Stimulated activated CD4-positive, alpha-beta T cell treated with anti-CD3 and anti-CD28 coated beads, TNF-alpha, amount 100 ng/mL, for 4 hours (primary cell): ENCODE measurements around the gene SH3TC1.

Experiments
- DNase-seq, 3 experiments: peaks; one replicate each; pipeline ENCODE4 v3.0.0-alpha.2; 2020; ENCODE audit warnings: low read depth in 3 of 3

SH3TC1 gene

GRCh38 chr4:8229331-8229975 is 30.4 kb downstream of the SH3TC1 start:
- DNase-seq, result peak in 2 of 3 experiments; percentile 21 to 22

GRCh38 chr4:8230033-8230432 is 30.9 kb downstream of the SH3TC1 start:
- DNase-seq, result no peak

- DNase-seq, result no peak
These were observed 31.8 kb downstream of the SH3TC1 start for GRCh38 chr4:8230891-8231290.

GRCh38 chr4:8231551-8232049 is 32.5 kb downstream of the SH3TC1 start:
- no peak for DNase-seq

GRCh38 chr4:8232748-8233147 is 33.7 kb downstream of the SH3TC1 start:
- DNase-seq, result no peak

GRCh38 chr4:8233672-8234484 is 34.8 kb downstream of the SH3TC1 start:
- no peak for DNase-seq

- DNase-seq, result no peak
These were observed 35.6 kb downstream of the SH3TC1 start for GRCh38 chr4:8234715-8235114.

- DNase-seq, result no peak
These were observed 36.1 kb downstream of the SH3TC1 start for GRCh38 chr4:8235224-8235623.

GRCh38 chr4:8235686-8236085 is 36.6 kb downstream of the SH3TC1 start:
- DNase-seq, result no peak

- DNase-seq, result no peak
These were observed 37.2 kb downstream of the SH3TC1 start for GRCh38 chr4:8236106-8236919.

DNA sequence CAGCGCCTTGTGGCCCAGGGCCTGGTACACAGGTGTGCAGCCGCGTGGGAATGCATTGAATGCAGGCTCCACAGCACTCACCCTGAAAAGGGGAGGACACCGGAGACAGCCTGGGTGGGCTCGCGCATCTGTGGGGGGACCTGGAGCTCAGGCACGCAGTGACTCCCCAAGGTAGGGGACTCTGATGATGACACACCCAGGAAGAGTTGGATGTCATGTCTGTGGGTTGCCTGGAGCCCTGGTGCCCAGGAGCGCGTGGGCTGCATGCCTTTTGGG is 37.8 kb downstream of the SH3TC1 start:
- no peak for DNase-seq

- DNase-seq, result no peak
These were observed 38.3 kb downstream of the SH3TC1 start for GRCh38 chr4:8237256-8237989.

DNA sequence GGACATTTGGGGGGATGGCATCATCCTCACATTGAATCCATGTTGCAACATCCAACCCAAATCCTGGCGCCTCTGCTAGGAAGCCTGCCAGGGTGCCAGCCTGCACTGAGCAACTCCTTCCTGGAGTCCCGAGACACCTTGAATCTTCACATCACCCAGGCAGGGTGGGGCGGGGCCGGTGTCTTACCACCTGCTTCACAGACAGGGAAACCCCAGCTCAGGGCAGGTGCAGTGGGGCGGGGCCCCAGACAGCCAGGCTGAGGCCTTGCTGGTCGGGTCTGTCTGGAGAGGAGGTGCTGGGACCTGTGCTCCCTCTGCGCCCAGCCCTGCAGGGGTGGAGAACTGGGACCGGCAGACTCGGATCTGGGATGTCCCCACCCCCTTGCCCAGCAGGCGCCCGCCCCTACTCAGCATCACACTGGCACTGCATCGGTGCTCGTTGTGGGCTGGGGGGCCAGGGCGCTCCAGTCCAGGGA is 39.0 kb downstream of the SH3TC1 start:
- DNase-seq, result no peak

- no peak for DNase-seq
These were observed 39.5 kb downstream of the SH3TC1 start for GRCh38 chr4:8238515-8239053.

GRCh38 chr4:8239226-8239625 is 40.1 kb downstream of the SH3TC1 start:
- DNase-seq, result no peak

DNA sequence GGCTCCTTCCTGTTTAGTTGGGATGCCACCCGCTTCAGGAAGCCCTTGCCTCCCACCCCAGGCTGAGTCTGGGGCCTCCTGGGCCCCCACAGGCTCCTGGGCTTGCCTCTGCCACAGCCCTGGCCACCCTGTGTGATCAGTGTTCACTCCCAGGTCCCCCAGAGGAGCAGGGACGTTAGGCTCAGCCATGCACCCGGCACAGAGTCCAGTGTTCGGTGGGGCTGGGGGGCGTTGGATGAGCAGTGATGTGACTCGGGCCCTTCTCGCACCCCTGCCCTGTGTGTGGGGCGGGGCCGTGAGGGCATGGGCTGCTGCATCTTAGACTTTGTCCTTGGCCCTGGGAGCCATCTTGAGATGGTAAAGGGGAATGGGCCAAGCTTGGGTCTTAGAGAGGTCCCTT is 40.6 kb downstream of the SH3TC1 start:
- DNase-seq, result no peak

GRCh38 chr4:8240211-8241041 is 41.3 kb downstream of the SH3TC1 start:
- DNase-seq, result no peak

DNA sequence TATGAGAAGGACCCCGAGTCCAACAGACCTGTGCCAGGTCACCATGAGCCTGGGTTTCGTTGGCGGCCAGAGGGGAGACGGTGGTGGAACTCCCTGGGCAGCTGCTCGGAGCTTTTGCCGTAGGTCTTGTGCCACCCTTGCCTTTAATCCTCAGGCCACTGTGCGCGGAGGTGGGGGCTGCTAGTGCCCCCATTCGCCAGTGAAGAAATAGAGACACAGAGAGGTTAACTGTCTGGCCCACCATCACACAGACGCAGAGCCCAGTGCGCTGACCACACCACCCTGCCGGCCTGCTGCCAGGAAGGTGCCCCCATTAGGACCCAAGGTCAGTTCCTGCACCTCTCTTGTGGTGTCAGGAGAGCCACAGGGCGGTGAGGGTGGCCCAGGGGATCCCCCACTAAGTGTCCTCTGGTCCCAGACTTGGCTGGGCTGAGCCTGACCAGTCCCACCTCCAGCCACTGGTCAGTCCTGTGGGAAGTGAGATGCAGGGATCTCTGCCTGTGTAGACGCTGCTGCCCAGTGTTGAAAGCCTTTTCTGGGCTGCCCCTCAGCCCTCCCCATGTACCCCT is 42.2 kb downstream of the SH3TC1 start:
- no peak for DNase-seq

- DNase-seq, result peak; percentile 62 to 89 (median 74)
These were observed 43.0 kb downstream of the SH3TC1 start for GRCh38 chr4:8241895-8242696.
